ENCODE data around the gene NOL4L. TPM values are rescaled to one million over a fixed set of nuclear protein-coding genes. Genes with fewer than 3 reads are reported as not detected.

Gene NOL4L
- total and polyA plus RNA-seq, 2 experiments from 2014 or later: 38.8 to 39.2 TPM

- Mint-ChIP-seq H3K4me1 (peaks cover 26% of the 10 kb centered on the region), H3K36me3 (ENCODE audit: low read depth) (peaks cover 12% of the 10 kb centered on the region), H3K27ac (no peak overlapping the region), H3K27me3 (ENCODE audit: insufficient read depth, low read depth, poor library complexity) (peaks cover 1% of the 10 kb centered on the region), H3K9me3 (no peaks in the 10 kb centered on the region), H3K4me3 (no peak overlapping the region)
- Histone ChIP-seq H3K79me2 (replicated peaks; ENCODE audit: insufficient read depth) (no peaks in the 10 kb centered on the region), H3K36me3 (ENCODE audit: insufficient read depth) (peaks cover 9% of the 10 kb centered on the region; the same call in 1 of the 2 replicates), H3K4me2 (no peak overlapping the region), H3K4me1 (ENCODE audit: insufficient read depth) (peaks cover 26% of the 10 kb centered on the region), H3K27ac (ENCODE audit: low read depth) (no peak overlapping the region), H3K9me2 (ENCODE audit: insufficient read depth) (no peaks in the 10 kb centered on the region), H4K20me1 (replicated peaks; ENCODE audit: insufficient read depth) (peaks cover 29% of the 10 kb centered on the region), H2AFZ (no peak overlapping the region), H3F3A (replicated peaks; ENCODE audit: low read depth) (peaks cover 5% of the 10 kb centered on the region), H3K4me3 (no peak overlapping the region), H3K27me3 (ENCODE audit: insufficient read depth) (no peaks in the 10 kb centered on the region)
- DNase-seq (ENCODE audit: low spot score) (no peak), ATAC-seq (no peak)
- TF ChIP-seq POLR2AphosphoS5 (IDR thresholded peaks at IDR 0.05; ENCODE audit: low read depth) (no peak), REST (IDR thresholded peaks at IDR 0.05; ENCODE audit: unreplicated experiment) (no peak)
These were observed 141.7 kb downstream of the NOL4L start for GRCh38 chr20:32443386-32443974.

- peaks cover 29% of the 10 kb centered on the region for H4K20me1 ChIP-seq (replicated peaks; ENCODE audit: insufficient read depth)
- H3K27me3 Mint-ChIP-seq (ENCODE audit: insufficient read depth, low read depth, poor library complexity): peaks cover 1% of the 10 kb centered on the region
- DNase-seq (ENCODE audit: low spot score): no peak
- TF ChIP-seq CREB1 (CRISPR knock-in tag; IDR thresholded peaks at IDR 0.05; ENCODE audit: low read depth): no peak
- no peak for TF ChIP-seq ZNF114 (CRISPR knock-in tag; IDR thresholded peaks at IDR 0.05)
- TF ChIP-seq ZNF331 (CRISPR knock-in tag; IDR thresholded peaks at IDR 0.05; ENCODE audit: low read depth): no peak
- TF ChIP-seq NANOG (IDR thresholded peaks at IDR 0.05; ENCODE audit: borderline replicate concordance): no peak
- no peak for TF ChIP-seq EZH2 (IDR thresholded peaks at IDR 0.05; ENCODE audit: low read depth, unreplicated experiment)
- no peak for TF ChIP-seq STAT1 (IDR thresholded peaks at IDR 0.05; ENCODE audit: unreplicated experiment)
- no peak for TF ChIP-seq JUNB (IDR thresholded peaks at IDR 0.05; ENCODE audit: unreplicated experiment)
- TF ChIP-seq POLR2AphosphoS5 (IDR thresholded peaks at IDR 0.05; ENCODE audit: low read depth): no peak
- no peak for TF ChIP-seq ETS1 (IDR thresholded peaks at IDR 0.05)
These were observed 142.3 kb downstream of the NOL4L start for GRCh38 chr20:32442630-32443373.

More at GRCh38 chr20:32442630-32443373, 142.3 kb downstream of the NOL4L start:
- no peaks in the 10 kb centered on the region for H3K9me3 Mint-ChIP-seq
- ATAC-seq: no peak
- H3K9me2 ChIP-seq (ENCODE audit: insufficient read depth): no peaks in the 10 kb centered on the region
- peaks cover 26% of the 10 kb centered on the region for H3K4me1 ChIP-seq (ENCODE audit: insufficient read depth)
- H3K4me3 Mint-ChIP-seq: no peak overlapping the region
- no peaks in the 10 kb centered on the region for H3K79me2 ChIP-seq (replicated peaks; ENCODE audit: insufficient read depth)
- no peak overlapping the region for H2AFZ ChIP-seq
- no peak overlapping the region for H3K4me3 ChIP-seq
- no peak overlapping the region for H3K27ac Mint-ChIP-seq
- H3K27ac ChIP-seq (ENCODE audit: low read depth): peak overlapping the region; percentile 21; the same call in 1 of the 2 replicates
- H3K36me3 Mint-ChIP-seq (ENCODE audit: low read depth): peaks cover 9% of the 10 kb centered on the region
- no peak overlapping the region for H3K4me2 ChIP-seq
- H3K4me1 Mint-ChIP-seq: peaks cover 26% of the 10 kb centered on the region
- H3K36me3 ChIP-seq (ENCODE audit: insufficient read depth): peaks cover 9% of the 10 kb centered on the region; the same call in 1 of the 2 replicates
- no peaks in the 10 kb centered on the region for H3K27me3 ChIP-seq (ENCODE audit: insufficient read depth)
- H3F3A ChIP-seq (replicated peaks; ENCODE audit: low read depth): peaks cover 5% of the 10 kb centered on the region

Measured in GM23338 (cell line).